GM21737 (cell line): ENCODE data around the gene OXLD1.

Source experiments
- ATAC-seq: cut with Tn5 transposase; IDR thresholded peaks from one replicate; pipeline ENCODE4 v1.9.1; 2021; ENCODE audit warnings: mild to moderate bottlenecking, moderate library complexity; ENCODE audit not compliant: unreplicated experiment

The OXLD1 gene

GRCh38 chr17:81666342-81667191 lies at the start of gene OXLD1, which contains the start of gene CCDC137:
OXLD1 (minus strand) TSS chr17:81666605; CDS start chr17:81666577, 28 bp downstream.
CCDC137 (plus strand) TSS chr17:81666737; CDS start chr17:81666767, 30 bp downstream.
- ATAC-seq, result peak; percentile 79

- no peak for ATAC-seq
Observed at GRCh38 chr17:81715107-81715871, 48.9 kb upstream of the OXLD1 start.

GRCh38 chr17:81714412-81715106 lies 48.2 kb upstream of the OXLD1 start:
- no peak for ATAC-seq

GRCh38 chr17:81713556-81714411 lies 47.4 kb upstream of the OXLD1 start:
- no peak for ATAC-seq

- no peak for ATAC-seq
Observed at GRCh38 chr17:81713004-81713555, 46.7 kb upstream of the OXLD1 start.

- peak; percentile 4 for ATAC-seq
Observed at GRCh38 chr17:81712468-81713003, 46.1 kb upstream of the OXLD1 start.

DNA sequence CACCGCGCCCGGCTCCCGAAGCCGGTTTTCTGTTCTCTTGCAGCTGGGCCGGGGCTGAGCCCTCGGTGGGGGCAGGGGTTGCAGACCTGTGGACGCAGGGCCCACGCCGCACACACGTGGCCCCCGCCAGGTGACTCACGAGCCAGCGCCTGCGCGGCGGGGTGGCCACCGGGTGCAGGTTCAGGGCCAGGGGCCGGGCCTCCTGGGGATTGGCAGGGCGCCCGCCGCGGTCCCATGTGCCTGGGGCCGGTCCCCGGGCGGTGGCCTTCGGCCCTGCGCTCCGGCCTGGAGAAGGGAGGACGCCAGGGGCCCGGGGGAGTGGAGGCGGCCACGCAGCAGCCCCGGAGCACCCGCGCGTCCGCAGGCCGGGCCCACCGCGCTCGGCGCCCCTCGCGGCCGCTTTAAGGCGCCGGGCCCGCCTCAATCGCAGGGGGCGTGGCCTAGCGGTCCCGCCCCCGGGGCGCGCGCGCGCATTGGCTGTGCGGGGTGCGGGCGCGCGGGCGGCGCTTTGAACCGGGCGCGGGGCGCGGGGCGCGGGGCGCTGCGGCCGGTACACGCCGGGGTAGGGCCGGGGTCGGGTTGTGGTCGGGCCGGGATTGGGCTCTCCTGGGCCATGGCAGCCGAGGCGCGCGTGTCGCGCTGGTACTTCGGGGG lies 45.5 kb upstream of the OXLD1 start, which contains the start of gene SLC25A10:
SLC25A10 (plus strand) TSS at position 471 of the 654 bp plus-strand sequence; CDS start at position 614, 143 bp downstream.
- ATAC-seq, result peak; percentile 55

- ATAC-seq, result no peak
Observed at GRCh38 chr17:81710514-81711308, 44.3 kb upstream of the OXLD1 start.

DNA sequence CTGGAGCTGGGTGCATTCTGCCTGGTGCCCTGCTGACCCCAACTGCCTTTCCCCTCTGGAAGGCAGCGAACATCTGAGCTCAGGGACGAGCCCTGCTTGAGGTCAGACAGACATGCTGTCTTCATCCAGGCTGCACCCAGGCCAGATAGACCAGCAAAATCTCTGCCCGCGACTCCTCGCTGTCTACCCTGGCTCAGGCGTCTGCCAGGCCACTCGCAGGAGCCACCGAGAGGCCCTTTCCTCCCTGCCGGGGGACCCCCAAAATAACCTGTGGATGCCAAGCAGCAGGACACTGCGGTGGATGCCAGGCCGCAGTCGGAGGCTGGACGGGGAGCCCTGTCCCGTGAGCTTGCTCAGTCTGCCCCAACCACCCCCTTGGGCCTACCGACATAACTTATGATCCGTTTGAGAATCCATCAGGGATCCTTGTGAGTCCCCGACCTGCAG lies 42.4 kb upstream of the OXLD1 start:
- ATAC-seq, result no peak

DNA sequence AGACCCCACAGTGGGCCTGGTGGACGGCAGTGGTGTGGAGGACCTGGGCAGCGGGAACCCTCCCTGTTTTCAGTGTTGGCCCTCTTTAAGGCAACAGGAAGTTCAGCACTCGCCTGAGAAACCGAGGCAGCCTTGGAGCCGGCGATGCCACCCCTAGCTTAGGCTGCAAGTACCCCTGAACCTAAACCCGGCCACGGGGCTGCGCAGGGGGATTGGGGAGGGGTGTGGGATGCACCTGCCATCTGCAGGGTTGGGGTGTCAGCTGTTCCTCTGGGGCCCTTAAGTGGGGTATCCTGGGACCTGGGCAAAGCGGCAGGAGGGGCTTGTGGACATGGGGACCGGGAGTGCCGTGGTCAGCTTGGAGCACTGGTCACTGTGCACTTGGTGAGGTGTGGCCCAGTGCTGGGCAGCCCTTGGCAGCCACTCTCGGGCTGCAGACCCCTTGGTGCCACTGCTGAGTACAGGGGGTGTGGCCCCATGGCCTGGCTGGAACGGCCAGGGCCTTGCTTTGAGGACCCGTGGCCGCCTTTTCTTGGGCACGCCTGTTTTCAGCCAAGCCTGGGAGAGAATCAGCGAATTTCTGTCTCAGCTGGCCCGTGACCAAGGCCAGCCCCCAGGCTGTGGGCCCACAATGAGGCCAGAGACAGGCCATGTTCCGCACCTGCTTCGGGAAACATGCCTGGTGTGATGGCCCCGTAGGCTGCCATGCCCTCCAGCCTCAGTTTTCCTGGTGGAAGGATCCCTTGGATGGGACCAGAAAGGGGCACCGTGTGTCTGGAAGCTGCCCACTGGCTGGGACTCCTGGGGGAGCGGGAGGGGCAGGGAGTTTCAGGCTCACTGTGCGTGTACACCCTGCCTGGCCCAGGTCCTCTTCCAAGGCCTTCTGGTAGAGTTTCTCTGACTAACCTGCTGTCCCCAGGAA lies 41.6 kb upstream of the OXLD1 start:
- ATAC-seq, result no peak

GRCh38 chr17:81706757-81707624 lies 40.6 kb upstream of the OXLD1 start:
- ATAC-seq, result no peak

- no peak for ATAC-seq
Observed at GRCh38 chr17:81706232-81706611, 39.8 kb upstream of the OXLD1 start.

DNA sequence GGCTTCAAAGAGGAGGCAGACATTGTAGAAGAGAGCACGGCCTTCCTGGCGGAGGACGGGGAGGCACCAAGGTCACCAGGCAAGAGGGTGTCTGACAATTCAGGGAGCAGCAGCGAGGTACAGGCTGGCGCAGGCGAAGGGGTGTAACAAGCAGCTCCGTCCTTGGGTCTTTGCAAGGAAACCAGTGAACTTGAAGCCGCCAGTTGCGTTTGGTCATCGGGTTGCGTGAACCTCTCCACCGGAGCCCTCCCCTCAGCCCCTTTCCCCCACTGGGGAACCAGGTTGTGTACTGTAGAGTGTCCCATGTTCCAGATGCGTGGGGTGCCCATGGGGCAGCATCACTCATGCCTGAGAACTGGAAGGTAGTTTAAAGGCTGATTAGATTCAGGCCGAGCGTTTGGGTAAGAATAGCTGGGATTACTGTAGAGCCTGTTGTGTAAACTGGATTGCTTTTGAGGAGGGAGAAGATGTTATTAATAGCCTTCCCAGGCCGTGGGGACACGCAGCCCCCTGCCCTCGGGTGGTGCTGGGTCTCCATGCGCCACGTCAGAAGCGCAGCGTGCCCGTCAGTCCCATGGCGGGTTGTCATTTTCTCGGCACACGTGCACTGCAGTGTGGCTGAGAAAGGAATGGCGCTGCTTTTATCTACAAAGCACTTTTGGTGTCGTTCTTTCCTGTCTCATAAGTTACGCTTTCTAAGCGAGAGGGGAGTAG lies 39.3 kb upstream of the OXLD1 start:
- no peak for ATAC-seq

- no peak for ATAC-seq
Observed at GRCh38 chr17:81703747-81704654, 37.6 kb upstream of the OXLD1 start.
